GM10847 (cell line): ENCODE data around the gene GNB1L.

Experiments
- POLR2A ChIP-seq: IDR thresholded peaks from 2 replicates; pipeline ENCODE4 v1.6.1; 2011; ENCODE audit not compliant: insufficient read length; ENCODE audit errors: extremely low read depth

Gene GNB1L

DNA sequence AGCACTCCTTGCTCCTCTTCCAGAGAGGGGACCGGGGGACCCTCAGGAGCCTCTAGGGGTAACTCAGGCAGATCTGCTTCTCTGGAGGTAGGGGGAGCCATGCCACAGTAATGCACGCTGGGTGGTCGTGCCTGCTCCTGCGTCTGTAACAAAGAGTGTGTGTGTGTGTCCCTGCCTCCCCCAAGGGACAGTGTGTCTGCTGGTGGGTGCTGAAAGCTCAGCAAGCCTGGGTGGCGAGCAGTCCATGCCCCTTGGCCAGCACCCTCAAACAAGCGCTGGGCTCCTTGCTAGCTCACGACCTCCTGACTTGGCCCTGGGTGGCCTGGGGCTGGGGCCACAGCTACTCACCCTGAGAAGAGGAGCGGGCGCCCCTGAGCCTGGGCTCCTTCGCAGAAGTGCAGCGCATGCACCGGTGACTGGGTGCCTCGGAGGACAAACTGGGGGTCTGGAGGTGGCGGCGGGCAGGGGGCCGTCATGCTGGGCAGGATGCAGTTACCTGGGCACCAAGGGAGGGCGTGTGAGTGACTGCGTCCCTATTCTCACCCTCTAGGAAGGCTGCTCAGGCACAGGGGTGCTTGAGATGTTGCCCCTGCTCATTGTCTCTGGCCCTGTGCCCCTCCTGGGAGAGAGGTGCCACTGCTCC, 33.7 kb downstream of the GNB1L start:
- no peak for TF ChIP-seq POLR2A

DNA sequence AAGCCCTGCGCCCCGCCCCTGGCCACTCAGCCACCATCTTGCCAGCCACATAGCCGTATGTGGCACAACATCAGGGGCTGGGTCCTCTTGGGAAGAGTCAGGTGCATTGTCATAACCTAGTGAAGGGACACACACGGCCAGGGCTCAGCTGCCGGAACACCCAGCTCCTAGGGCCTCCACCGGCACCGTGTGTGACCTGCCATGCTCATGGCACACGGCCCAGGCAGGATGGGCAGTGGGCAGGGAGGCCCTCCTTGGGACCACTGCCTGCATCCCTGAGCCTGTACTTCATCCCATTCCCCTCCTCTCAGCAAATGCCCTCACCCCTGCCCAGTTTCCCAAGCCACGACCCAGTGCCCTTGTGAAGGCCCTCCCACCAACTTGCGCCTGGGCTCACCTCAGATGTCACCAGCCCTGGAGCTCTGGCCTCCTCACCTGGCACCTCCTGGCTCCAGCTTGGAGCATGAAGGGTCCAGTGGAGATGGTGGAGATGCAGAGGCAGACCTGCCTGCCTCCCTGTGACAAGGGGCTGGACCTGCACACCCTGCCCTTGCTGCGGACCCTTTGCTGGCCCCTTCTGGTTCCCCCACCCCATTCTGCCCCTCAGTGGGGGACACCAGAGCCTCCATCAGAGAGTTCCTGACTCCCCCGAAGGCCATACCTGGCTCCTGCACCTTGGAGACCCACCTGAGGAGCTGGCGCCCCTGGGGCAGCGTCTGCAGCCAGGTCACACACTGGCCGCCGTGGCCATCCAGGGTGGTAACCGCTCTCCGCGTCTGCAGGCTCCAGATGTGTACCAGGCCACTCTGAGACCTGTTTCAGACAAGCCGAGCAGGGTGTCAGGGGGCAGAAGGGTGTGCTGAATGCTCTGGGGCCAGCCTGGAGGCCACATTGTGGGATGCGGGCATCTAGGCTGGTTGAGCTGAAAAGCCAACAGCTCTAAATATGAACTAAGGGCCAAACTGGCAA, 34.5 kb downstream of the GNB1L start:
- TF ChIP-seq POLR2A: no peak

DNA sequence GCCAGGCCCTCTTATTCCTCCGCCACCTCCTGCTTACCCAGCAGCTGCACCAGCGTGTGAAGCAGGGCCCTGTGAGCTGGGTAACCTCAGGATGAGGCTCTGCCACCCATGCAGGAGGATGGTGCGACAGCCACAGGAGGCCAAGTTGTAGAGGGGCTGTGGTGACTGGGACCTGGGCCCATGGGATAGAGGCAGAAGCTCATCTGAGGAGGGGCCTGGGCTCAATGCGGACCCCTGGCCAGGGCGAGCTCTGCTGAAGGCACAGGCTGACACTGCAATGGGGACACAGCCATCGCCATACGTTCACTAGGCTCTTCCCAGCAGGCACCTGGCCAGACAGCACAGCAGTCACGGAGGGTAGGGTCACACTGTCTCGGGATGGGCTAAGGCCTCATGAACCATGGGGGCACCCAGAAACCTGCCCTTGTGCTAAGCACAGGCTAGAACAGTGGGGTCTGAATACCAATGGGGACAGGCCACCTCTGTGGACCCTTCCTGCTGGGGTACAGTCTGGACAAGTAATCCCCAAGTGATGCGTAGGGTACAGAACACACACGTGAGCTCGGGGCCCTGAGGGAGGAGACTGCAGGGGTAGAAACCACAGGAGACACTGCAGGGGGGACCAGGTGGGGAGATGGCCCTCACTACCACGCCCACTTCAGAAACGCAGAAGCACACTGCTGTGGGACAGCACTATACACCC, 35.3 kb downstream of the GNB1L start:
- TF ChIP-seq POLR2A: no peak

DNA sequence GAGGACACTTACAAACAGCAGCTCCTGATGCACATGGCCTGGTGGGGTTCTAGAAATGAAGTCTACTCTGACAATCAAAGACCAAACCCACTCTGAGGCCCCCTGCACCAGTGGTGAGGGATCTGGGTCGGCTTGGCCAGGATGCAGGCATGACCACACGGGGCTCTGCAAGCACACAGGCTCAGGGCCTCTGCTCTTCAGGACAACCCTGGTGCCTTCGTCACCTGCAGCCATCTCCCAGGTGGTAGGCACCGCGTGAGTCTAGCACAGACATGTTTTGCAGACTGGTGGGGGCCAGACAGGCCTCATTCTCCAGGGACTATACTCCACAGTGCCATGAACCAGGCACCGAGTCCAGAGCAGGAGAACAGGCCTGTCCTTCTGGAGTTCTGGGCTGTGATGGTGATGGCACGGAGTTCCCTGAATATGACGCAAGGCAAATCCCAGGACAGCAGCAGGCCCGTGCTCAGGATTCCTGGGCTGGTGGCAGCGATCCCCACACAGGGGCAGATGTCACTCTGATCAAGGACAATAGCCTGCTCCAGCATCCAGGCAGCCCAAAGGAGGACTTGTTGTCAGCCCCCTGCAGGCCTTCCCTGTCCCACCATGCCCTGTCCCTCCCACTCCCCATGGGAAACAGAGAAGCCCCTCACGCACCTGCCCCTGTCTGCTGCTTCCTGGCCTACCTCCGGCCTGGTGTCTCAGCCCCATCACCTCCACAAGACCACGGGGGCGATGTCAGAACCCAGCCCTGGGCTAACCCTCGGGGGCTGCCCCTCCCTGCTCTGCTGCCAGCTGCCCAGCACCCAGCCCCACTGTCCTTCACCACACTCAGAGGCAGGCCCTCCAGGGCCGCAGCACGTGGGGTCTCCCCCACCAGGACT, 36.1 kb downstream of the GNB1L start:
- no peak for TF ChIP-seq POLR2A

DNA sequence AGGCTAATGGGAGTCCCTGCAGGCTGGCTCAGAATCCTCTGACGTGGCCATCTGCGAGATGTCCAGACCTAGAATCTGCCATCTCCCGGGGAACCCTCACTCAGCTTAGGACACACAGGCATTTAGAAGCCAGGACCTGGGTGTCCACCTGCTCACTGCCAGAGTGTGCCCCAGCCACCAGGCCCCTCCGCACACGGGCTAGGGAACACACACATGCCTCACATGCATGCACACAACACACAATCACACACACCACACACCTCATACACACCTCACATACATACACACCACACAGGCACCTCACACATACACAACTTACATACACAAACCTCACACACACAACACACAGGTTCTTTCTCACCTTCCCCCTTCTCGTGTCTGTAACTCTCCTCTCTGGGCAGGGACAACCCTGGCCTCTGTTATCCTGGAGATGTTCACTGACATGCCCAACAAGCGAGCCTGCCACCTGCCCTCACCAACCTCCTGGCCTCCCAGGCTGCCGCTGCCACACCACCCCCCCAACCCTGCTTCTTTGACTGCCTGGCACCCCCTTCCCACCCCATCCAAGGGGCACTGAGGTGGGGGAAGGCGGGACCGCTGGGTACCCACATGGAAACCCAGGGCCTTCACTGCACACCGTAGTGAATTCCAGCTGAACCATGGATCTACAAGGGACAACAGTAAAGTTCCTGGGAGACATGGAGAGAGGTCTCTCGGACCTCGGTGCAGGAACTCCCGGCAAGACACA, 38.1 kb downstream of the GNB1L start:
- TF ChIP-seq POLR2A: no peak

DNA sequence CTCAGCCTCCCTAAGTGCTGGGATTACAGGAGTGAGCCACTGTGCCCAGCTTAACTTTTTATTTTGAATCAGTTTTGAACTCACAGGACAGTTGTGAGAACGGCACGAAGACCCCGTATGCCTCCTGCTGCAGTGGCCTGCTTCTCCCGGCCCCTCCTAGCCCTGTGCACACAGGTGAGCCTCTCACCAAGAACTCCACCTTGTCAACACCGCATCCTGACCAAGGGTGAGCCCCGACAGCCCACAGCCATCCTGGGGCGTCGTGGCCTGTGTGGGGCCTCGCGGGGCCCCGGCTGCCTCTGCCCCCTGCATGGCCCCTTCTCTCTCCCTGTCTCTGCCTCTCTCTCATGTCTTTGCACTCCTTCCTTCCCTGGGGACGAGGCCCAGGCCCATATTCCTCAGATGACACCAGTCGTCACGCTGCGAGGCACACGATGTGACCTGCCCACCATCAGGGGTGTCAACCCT, 38.8 kb downstream of the GNB1L start:
- no peak for TF ChIP-seq POLR2A

DNA sequence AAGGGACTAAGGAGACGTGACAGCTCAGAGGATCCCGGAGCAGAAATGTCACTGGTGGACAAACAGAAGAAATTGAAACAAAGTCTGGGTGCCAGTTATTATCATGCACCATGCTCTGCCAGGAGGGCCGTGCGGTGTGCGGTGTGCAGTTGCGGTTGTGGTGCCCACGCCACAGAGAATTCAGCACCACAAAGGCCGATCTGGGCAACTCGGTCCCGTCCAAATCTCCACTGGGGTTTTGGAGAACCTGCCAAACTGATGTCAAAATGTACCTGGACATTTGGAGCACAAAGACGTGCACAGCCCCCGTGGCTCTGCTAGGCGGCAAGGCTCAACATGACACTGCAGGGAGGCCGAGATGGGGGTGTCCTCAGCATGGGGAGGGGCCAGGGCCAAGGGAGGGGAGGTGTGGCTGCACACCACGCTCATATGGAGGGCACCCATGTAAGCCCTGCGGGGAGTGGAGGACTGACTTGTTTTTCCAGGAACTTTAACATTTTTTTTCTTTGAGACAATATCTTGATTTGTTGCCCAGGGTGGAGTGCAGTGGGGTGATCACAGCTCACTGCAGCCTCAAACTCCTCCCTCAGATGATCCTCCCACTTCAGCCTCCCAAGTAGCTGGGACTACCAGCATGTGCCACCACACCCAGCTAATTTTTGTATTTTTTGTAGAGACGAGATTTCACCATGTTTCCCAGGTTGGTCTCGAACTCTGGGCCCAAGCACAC, 39.4 kb downstream of the GNB1L start:
- TF ChIP-seq POLR2A: no peak

DNA sequence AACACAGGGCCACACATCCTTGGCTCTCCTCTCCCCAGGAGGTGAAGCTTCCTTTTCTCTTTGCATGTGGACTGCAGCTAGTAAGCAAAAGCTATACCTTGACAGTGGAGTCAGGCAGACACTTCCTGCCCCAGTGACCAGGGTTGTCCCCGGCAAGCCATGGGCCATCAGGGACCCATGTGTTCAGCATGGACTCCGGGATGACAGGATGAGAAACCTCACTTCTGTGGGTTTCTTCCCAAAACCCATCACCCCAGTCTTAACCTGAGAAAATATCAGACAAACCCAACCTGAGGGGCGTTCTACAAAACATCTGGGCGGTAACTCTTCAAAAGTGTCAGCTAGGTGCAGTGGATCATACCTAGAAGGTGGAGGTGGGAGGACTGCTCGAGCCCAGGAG, 40.2 kb downstream of the GNB1L start:
- no peak for TF ChIP-seq POLR2A

DNA sequence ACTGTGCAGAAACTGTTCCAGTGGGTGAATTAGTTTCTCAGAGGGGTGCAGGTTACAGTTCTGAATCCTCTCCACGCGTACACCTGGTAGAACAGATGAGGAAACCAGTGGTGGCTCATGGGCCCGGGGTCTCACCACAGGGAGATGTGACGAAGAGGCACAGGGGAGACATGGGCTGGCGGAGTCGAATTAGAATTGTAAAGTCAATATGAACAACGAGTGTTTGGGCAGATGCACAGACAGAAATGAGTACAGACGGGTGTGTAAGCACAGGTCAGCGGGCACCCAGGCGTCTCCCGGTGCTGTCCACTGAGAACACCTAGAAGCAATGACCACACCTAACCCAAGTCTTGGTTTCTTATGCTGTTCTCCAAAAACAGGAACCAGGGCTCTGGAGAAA, 41.8 kb downstream of the GNB1L start:
- no peak for TF ChIP-seq POLR2A

DNA sequence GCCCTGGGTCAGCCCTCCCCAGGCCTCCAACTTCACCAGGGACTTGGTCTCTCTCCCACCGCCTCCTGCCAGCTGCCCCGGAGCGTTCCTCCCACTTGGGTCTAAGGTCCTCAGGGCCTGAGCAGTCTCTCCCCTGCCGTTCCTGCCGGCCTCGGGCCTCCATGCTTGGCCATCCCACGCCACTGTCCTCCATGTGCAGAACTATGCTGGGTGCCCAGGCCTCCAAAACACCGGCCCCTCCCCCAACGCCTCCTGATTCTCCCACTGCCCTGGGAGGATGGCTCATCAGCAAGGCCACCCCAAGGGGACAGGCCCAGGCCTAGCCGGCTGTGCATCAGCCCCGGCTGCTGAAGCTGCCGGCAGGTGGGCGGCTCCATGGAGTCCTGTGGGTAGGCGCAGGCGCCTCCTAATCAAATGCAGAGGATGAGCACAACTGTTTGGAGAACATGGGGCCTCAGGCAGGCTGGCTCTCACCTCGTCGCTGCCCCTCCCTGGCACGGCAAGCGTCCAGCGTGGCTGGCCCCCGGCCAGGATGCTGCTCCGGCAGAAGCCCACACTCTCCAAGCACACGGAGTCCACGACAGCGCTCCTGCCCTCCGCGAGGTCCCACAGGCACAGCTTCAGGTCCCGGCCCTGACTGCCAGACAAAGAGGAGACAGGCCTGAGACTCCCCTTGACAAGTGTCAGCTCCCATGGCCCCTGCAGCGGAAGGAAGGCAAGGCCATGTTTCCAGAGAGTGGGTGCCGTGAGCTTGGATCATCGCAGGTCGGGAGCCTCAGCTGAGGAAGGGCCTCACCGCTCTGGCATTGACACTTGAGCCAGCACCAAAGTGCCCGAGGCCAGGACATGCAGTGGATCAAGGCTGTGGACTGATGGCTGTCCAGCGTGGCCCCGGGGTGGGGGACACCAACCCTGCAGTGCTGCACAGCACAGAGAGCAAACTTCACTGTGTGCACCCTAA, 42.6 kb downstream of the GNB1L start:
- TF ChIP-seq POLR2A: no peak

DNA sequence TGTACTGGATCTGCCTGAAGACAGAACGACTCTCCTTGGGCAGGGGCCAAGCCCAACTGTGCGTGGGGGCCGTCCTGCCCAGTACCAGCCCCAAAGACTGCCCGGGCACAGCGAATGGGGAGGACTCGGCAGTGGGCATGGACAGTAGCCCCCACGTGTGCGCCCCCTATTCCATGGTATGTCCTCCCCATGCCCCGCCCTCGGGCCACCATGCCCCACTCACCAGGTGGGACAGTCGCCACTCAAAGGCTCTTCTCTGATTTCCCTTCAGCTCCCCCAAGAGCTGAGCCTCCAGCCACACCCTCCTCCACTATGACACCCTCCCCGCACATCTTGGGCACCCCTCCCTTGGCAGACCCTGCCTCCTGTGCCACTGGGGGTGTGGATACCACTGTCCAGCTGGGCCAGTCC, 43.5 kb downstream of the GNB1L start:
- no peak for TF ChIP-seq POLR2A

DNA sequence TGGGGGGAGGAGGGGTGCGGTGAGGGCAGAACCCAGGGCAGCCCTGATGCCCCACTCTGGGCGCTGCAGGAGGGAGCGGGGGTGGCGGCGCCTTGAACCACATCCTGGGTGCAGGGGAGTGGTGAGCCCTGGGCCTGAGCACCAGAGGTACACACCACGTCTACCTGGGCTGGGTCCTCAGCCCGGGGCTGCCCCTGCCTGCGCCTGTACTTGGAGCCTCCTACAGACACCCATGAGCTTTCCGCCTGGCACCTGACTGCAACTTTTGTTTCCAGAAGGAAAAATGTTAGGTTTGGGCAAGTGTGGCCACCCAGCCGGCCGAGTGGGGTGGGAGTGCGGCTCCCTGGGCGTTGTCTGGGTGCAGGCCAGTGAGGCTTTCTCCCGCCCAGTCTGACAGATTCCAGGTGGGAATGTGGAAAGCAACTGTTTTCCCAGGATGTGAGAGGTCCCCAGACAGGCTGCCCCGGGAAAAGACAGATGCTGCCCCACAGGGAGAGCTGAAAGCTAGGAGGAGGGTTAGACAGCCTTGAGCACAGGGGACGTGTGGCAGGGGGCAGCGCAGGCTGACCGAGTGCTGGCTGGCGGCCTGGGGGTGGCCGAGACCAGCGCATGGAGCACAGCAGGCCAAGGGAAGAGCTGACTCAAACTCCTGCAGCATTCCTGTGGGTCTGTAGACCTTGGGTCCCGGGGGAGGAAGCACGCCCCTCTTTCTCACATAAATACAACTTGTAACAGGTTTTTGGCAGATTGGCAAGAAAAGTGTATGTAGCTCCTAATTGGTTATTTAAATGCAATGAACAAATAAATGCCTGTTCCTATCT, 44.1 kb downstream of the GNB1L start:
- no peak for TF ChIP-seq POLR2A

DNA sequence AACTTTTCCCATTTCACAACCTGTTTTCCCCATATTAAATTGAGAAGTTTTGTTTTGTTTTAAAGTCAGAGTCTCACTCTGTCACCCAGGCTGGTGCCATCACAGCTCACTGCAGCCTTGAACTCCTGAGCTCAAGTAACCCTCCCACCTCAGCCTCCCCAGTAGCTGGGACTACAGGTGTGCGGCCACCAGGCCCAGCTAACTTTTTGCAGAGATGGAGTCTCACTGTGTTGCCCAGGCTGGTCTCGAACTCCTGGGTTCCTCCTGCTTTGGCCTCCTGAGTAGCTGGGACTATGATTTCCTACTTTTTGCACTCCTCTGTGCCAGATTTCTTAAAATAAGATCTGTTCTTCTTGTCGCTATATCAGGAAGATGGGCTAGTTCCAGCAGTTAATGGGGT, 44.9 kb downstream of the GNB1L start:
- no peak for TF ChIP-seq POLR2A
